ENCODE measurements around the gene PTTG1IP2. TPM values are rescaled to one million over a fixed set of nuclear protein-coding genes. Genes with fewer than 3 reads are reported as not detected.

Gene PTTG1IP2
- total RNA-seq, 1 experiment from 2014 or later = not detected

GRCh38 chr7:90473814-90474213 is 4.4 kb downstream of the PTTG1IP2 start:
- TF ChIP-seq CTCF (conservative IDR thresholded peaks at IDR 0.05) = no peak
- Histone ChIP-seq H3K23ac (ENCODE audit: insufficient read length, low read depth, low read length) (no peak overlapping the region), H3K56ac (ENCODE audit: insufficient read length, low read depth, low read length) (no peak overlapping the region), H3K79me1 (ENCODE audit: insufficient read depth, low read depth, low read length, poor library complexity, severe bottlenecking) (no peaks in the 10 kb centered on the region), H2AFZ (ENCODE audit: low read length) (no peak overlapping the region), H2BK20ac (ENCODE audit: low read depth, low read length, poor library complexity, severe bottlenecking) (no peak overlapping the region), H3K18ac (ENCODE audit: insufficient read length, low read depth, low read length) (no peak overlapping the region), H3K4me1 (ENCODE audit: insufficient read depth, low read length) (no peaks in the 10 kb centered on the region), H3K4me2 (ENCODE audit: insufficient read depth, insufficient read length, low read length) (no peak overlapping the region), H3K9ac (ENCODE audit: extremely low read depth, insufficient read length, low read length) (no peak overlapping the region), H4K20me1 (ENCODE audit: control insufficient read depth, insufficient read depth, insufficient read length) (no peaks in the 10 kb centered on the region), H3K79me2 (ENCODE audit: insufficient read depth, low read length) (no peaks in the 10 kb centered on the region), H3K14ac (ENCODE audit: insufficient read depth, low read length) (no peak overlapping the region), H3K23me2 (ENCODE audit: insufficient read length, low read depth, low read length, poor library complexity, severe bottlenecking) (no peaks in the 10 kb centered on the region), H4K91ac (ENCODE audit: insufficient read length, low read depth, low read length) (no peak overlapping the region), H2BK120ac (ENCODE audit: low read depth, low read length, poor library complexity, severe bottlenecking) (no peak overlapping the region), H4K5ac (ENCODE audit: insufficient read length, low read depth, low read length) (no peak overlapping the region), H2BK5ac (ENCODE audit: insufficient read length, low read length) (no peak overlapping the region), H4K8ac (replicated peaks; ENCODE audit: insufficient read length, low read depth, low read length) (no peak overlapping the region), H3K27me3 (ENCODE audit: insufficient read depth, low read length) (no peaks in the 10 kb centered on the region), H2BK15ac (ENCODE audit: low read depth, low read length) (no peak overlapping the region), H3K27ac (ENCODE audit: insufficient read length, low read depth, low read length) (no peak overlapping the region), H3K9me3 (ENCODE audit: control insufficient read depth, low read depth, low read length) (no peaks in the 10 kb centered on the region), H2BK12ac (ENCODE audit: insufficient read length, low read depth, low read length) (no peak overlapping the region), H3K4ac (ENCODE audit: low read depth, low read length) (no peak overlapping the region), H2AK5ac (ENCODE audit: insufficient read length, low read length) (no peak overlapping the region), H3T11ph (ENCODE audit: low read length) (no peak overlapping the region)
- Mint-ChIP-seq H3K4me1 (peaks cover 0 to 3% of the 10 kb centered on the region in 2 experiments; a peak in 1 of 4 replicates), H3K36me3 (ENCODE audit: insufficient read depth in 1 of 3, low read depth in 3 of 3) (no peaks in the 10 kb centered on the region; a peak in 1 of 7 replicates), H3K4me3 (no peak overlapping the region), H3K27ac (no peak overlapping the region), H3K9me3 (no peaks in the 10 kb centered on the region), H3K27me3 (ENCODE audit: low read depth) (no peaks in the 10 kb centered on the region)
- DNase-seq = no peak

Measured in H9 (cell line).